Astrocyte (in vitro differentiated cells and primary cell): ENCODE measurements around the gene SAMD7. TPM values are rescaled to one million over a fixed set of nuclear protein-coding genes. Genes with fewer than 3 reads are reported as not detected.

Experiments used
- DNase-seq: peaks from one replicate; pipeline ENCODE4 v3.0.0-alpha.2; 2010; ENCODE audit warnings: low read depth
- FAIRE-seq: peaks from 2 replicates; lab custom pipeline; 2011; peaks lifted over from hg19 to GRCh38; lab: Jason Lieb, UNC
- H2AFZ ChIP-seq: 2 replicates; pipeline ENCODE4 v1.6.0; 2012; ENCODE audit warnings: low read depth, low read length, inconsistent platforms
- H3K27ac ChIP-seq: 2 replicates; pipeline ENCODE4 v1.5.1; 2011; ENCODE audit warnings: low read depth, low read length, inconsistent platforms
- H3K27me3 ChIP-seq: 2 replicates; pipeline ENCODE4 v1.6.0; 2011; ENCODE audit warnings: low read length, inconsistent platforms; ENCODE audit not compliant: insufficient read depth
- H3K36me3 ChIP-seq: 2 replicates; pipeline ENCODE4 v1.5.1; 2011; ENCODE audit warnings: low read length, inconsistent platforms; ENCODE audit not compliant: insufficient read depth
- H3K4me1 ChIP-seq: 2 replicates; pipeline ENCODE4 v1.5.1; 2011; ENCODE audit warnings: low read length, inconsistent platforms; ENCODE audit not compliant: insufficient read depth
- H3K4me2 ChIP-seq: 2 replicates; pipeline ENCODE4 v1.6.0; 2012; ENCODE audit warnings: low read length, inconsistent platforms
- H3K4me3 ChIP-seq: 2 replicates; pipeline ENCODE4 v1.5.1; 2011; ENCODE audit warnings: low read depth, mild to moderate bottlenecking, low read length, inconsistent platforms; ENCODE audit not compliant: insufficient read depth
- H3K79me2 ChIP-seq: 2 replicates; pipeline ENCODE4 v1.6.0; 2012; ENCODE audit warnings: mild to moderate bottlenecking, low read length, inconsistent platforms; ENCODE audit not compliant: insufficient read depth
- H3K9ac ChIP-seq: 2 replicates; pipeline ENCODE4 v1.6.0; 2012; ENCODE audit warnings: mild to moderate bottlenecking, low read length, inconsistent platforms
- H3K9me3 ChIP-seq: 2 replicates; pipeline ENCODE4 v1.5.1; 2012; ENCODE audit warnings: low read depth, mild to moderate bottlenecking, low read length, inconsistent platforms; ENCODE audit not compliant: insufficient read depth
- H4K20me1 ChIP-seq: 2 replicates; pipeline ENCODE4 v1.6.0; 2012; ENCODE audit warnings: low read length, inconsistent platforms; ENCODE audit not compliant: insufficient read depth
- H3K27ac Mint-ChIP-seq: one replicate; pipeline ENCODE4 v1.8.0; 2021; ENCODE audit warnings: mild to moderate bottlenecking, mixed read lengths; ENCODE audit not compliant: unreplicated experiment
- H3K27me3 Mint-ChIP-seq: one replicate; pipeline ENCODE4 v1.8.0; 2021; ENCODE audit warnings: low read depth, mixed read lengths; ENCODE audit not compliant: unreplicated experiment
- H3K36me3 Mint-ChIP-seq: one replicate; pipeline ENCODE4 v1.8.0; 2021; ENCODE audit warnings: low read depth, mixed read lengths; ENCODE audit not compliant: unreplicated experiment
- H3K4me1 Mint-ChIP-seq: one replicate; pipeline ENCODE4 v1.8.0; 2021; ENCODE audit warnings: low read depth, mixed read lengths; ENCODE audit not compliant: unreplicated experiment
- H3K4me3 Mint-ChIP-seq: one replicate; pipeline ENCODE4 v1.8.0; 2021; ENCODE audit warnings: mild to moderate bottlenecking, moderate library complexity, mixed read lengths; ENCODE audit not compliant: unreplicated experiment
- H3K9me3 Mint-ChIP-seq: one replicate; pipeline ENCODE4 v1.8.0; 2021; ENCODE audit warnings: mild to moderate bottlenecking, mixed read lengths; ENCODE audit not compliant: unreplicated experiment
- CTCF ChIP-seq: IDR thresholded peaks from 2 replicates; pipeline ENCODE4 v1.5.1; 2011; ENCODE audit warnings: low read depth, mild to moderate bottlenecking, inconsistent platforms, low read length, moderate library complexity; ENCODE audit not compliant: insufficient read depth
- EZH2 ChIP-seq: IDR thresholded peaks from 2 replicates; pipeline ENCODE4 v1.6.1; 2012; ENCODE audit warnings: mild to moderate bottlenecking, low read length, inconsistent platforms; ENCODE audit not compliant: insufficient read depth
- total RNA-seq: library from RNA; stranded (reverse); gene quantifications from 2 replicates; pipeline ENCODE4 v1.2.1, GENCODE V29; 2021

Gene SAMD7
- total RNA-seq, 1 donor from 2014 or later = not detected

GRCh38 chr3:169968224-169968885 lies 57.0 kb downstream of the SAMD7 start:
- Histone ChIP-seq H2AFZ (no peak overlapping the region), H3K9ac (peak overlapping the region; percentile 95), H3K4me3 (peak overlapping the region; percentile 85), H3K4me1 (peaks cover 16% of the 10 kb centered on the region), H3K27me3 (no peaks in the 10 kb centered on the region), H4K20me1 (peaks cover 58% of the 10 kb centered on the region), H3K36me3 (no peaks in the 10 kb centered on the region), H3K9me3 (no peaks in the 10 kb centered on the region), H3K79me2 (peaks cover 73% of the 10 kb centered on the region), H3K27ac (no peak overlapping the region), H3K4me2 (peak overlapping the region; percentile 84)
- DNase-seq (no peak), FAIRE-seq (no peak)
- H3K4me3 Mint-ChIP-seq = peak overlapping the region; percentile 89
- no peaks in the 10 kb centered on the region for H3K27me3 Mint-ChIP-seq
- H3K36me3 Mint-ChIP-seq = no peaks in the 10 kb centered on the region
- H3K27ac Mint-ChIP-seq = peak overlapping the region; percentile 11
- peaks cover 17% of the 10 kb centered on the region for H3K4me1 Mint-ChIP-seq
- TF ChIP-seq EZH2 (no peak), CTCF (no peak)
- peaks cover 3% of the 10 kb centered on the region for H3K9me3 Mint-ChIP-seq

- Mint-ChIP-seq H3K27ac (no peak overlapping the region), H3K4me3 (peak overlapping the region; percentile 15), H3K27me3 (no peaks in the 10 kb centered on the region), H3K4me1 (peaks cover 12% of the 10 kb centered on the region), H3K9me3 (peaks cover 1% of the 10 kb centered on the region), H3K36me3 (no peaks in the 10 kb centered on the region)
- Histone ChIP-seq H3K9ac (no peak overlapping the region), H3K27ac (no peak overlapping the region), H2AFZ (no peak overlapping the region), H3K36me3 (no peaks in the 10 kb centered on the region), H3K27me3 (no peaks in the 10 kb centered on the region), H3K4me2 (peak overlapping the region; percentile 84), H3K79me2 (peaks cover 84% of the 10 kb centered on the region), H4K20me1 (peaks cover 69% of the 10 kb centered on the region), H3K9me3 (no peaks in the 10 kb centered on the region), H3K4me3 (no peak overlapping the region), H3K4me1 (peaks cover 12% of the 10 kb centered on the region)
- no peak for DNase-seq
- no peak for FAIRE-seq
- TF ChIP-seq CTCF = no peak
- TF ChIP-seq EZH2 = no peak
These were observed 58.1 kb downstream of the SAMD7 start for GRCh38 chr3:169969174-169970095.
